A549 (cell line): ENCODE data around the gene TTLL11. TPM values are rescaled to one million over a fixed set of nuclear protein-coding genes. Genes with fewer than 3 reads are reported as not detected.

ENCODE experiments used
- ATAC-seq, 2 experiments: fragments of 200-7000 bp in 1 of 2; fragments of >200 bp in 1 of 2; cut with Nextera tagmentation in 1 of 2; cut with Tn5 transposase in 1 of 2; 3 replicates each; pipeline versions ENCODE4 v1.8.0 to v1.9.1; 2018 to 2020; ENCODE audit warnings: mild to moderate bottlenecking in 1 of 2, moderate library complexity in 1 of 2
- CTCF ChIA-PET: fragments of 300-600 bp; sonication (Branson Sonifier 250); formaldehyde crosslinking; extraction: SDS; loops from one replicate; lab custom pipeline; 2021; ENCODE audit warnings: antibody characterized with exemption, inconsistent platforms; lab: Yijun Ruan, JAX
- POLR2A ChIA-PET: fragments of 350-600 bp; formaldehyde crosslinking; extraction: SDS; loops from one replicate; lab custom pipeline; 2021; ENCODE audit warnings: antibody characterized with exemption, inconsistent platforms; lab: Yijun Ruan, JAX
- DNase-seq, 2 experiments: peaks; one replicate each; pipeline versions ENCODE4 v3.0.0 to v3.0.0-alpha.2; 2011 to 2016; ENCODE audit warnings: low read depth in 1 of 2, low spot score in 1 of 2
- FAIRE-seq: peaks from 2 replicates; lab custom pipeline; 2011; peaks lifted over from hg19 to GRCh38; lab: Jason Lieb, UNC
- H3K27ac ChIP-seq, 2 experiments: fragments of >200 bp; sonication (Bioruptor Twin); formaldehyde crosslinking; 3 replicates each; pipeline ENCODE4 v1.5.1; 2016 to 2017
- H3K4me1 ChIP-seq: fragments of >200 bp; sonication (Bioruptor Twin); formaldehyde crosslinking; 3 replicates; pipeline ENCODE4 v1.6.1; 2016
- H3K4me2 ChIP-seq: fragments of >200 bp; sonication (Bioruptor Twin); formaldehyde crosslinking; 3 replicates; pipeline ENCODE4 v1.6.1; 2016
- H3K4me3 ChIP-seq: fragments of >200 bp; sonication (Bioruptor Twin); formaldehyde crosslinking; 3 replicates; pipeline ENCODE4 v1.5.1; 2016
- H3K9me3 ChIP-seq: fragments of >200 bp; sonication (Bioruptor Twin); formaldehyde crosslinking; 3 replicates; pipeline ENCODE4 v1.6.1; 2016
- BHLHE40 ChIP-seq: IDR thresholded peaks from 2 replicates; pipeline ENCODE4 v1.6.1; 2012; ENCODE audit warnings: low read depth, low read length, inconsistent platforms
- CEBPB ChIP-seq, 2 experiments: fragments of >200 bp in 1 of 2; sonication (Bioruptor Twin) in 1 of 2; formaldehyde crosslinking in 1 of 2; IDR thresholded peaks; 2 replicates each; pipeline ENCODE4 v1.6.1; 2012 to 2016
- CTCF ChIP-seq: fragments of >200 bp; sonication (Bioruptor Twin); formaldehyde crosslinking; IDR thresholded peaks from 3 replicates; pipeline ENCODE4 v1.5.1; 2016
- EHF ChIP-seq: fragments of 250-450 bp; sonication (Bioruptor Pico); IDR thresholded peaks from 2 replicates; pipeline ENCODE4 v1.5.0; 2020; ENCODE audit warnings: mild to moderate bottlenecking
- FOSL2 ChIP-seq, 2 experiments: fragments of 450-650 bp in 1 of 2; fragments of >200 bp in 1 of 2; sonication (Bioruptor Twin) in 1 of 2; formaldehyde crosslinking; IDR thresholded peaks; 2 replicates each; pipeline versions ENCODE4 v1.5.0 to v1.6.1; 2016 to 2020; ENCODE audit warnings: mild to moderate bottlenecking in 1 of 2, moderate library complexity in 1 of 2
- HDAC2 ChIP-seq: fragments of 200-600 bp; sonication (generic); IDR thresholded peaks from 2 replicates; pipeline ENCODE4 v1.6.1; 2016
- HES2 ChIP-seq: fragments of >200 bp; sonication (Bioruptor Twin); formaldehyde crosslinking; IDR thresholded peaks from 2 replicates; pipeline ENCODE4 v1.6.1; 2016
- KDM1A ChIP-seq: fragments of 200-600 bp; sonication (generic); IDR thresholded peaks from 2 replicates; pipeline ENCODE4 v1.6.1; 2016; ENCODE audit warnings: low read depth, mild to moderate bottlenecking
- MAX ChIP-seq: IDR thresholded peaks from 2 replicates; pipeline ENCODE4 v1.6.1; 2012
- PBX3 ChIP-seq: IDR thresholded peaks from 2 replicates; pipeline ENCODE4 v1.6.1; 2012
- PHF8 ChIP-seq: fragments of 200-600 bp; sonication (generic); IDR thresholded peaks from 2 replicates; pipeline ENCODE4 v1.6.1; 2016; ENCODE audit warnings: low read depth, mild to moderate bottlenecking, antibody characterized with exemption, moderate library complexity, borderline replicate concordance
- POLR2AphosphoS2 ChIP-seq: conservative IDR thresholded peaks from 2 replicates; pipeline ENCODE4 v1.6.1; 2012; ENCODE audit warnings: low read length, improper control_type of control experiment, inconsistent platforms
- RARB ChIP-seq: fragments of 250-450 bp; sonication (Bioruptor Pico); IDR thresholded peaks from 2 replicates; pipeline ENCODE4 v1.8.0; 2021; ENCODE audit warnings: mild to moderate bottlenecking, moderate library complexity
- REST ChIP-seq: fragments of 200-600 bp; sonication (generic); IDR thresholded peaks from 2 replicates; pipeline ENCODE4 v1.6.1; 2016; ENCODE audit warnings: antibody characterized with exemption, mild to moderate bottlenecking, moderate library complexity
- RFX5 ChIP-seq: fragments of 450-650 bp; IDR thresholded peaks from 2 replicates; pipeline ENCODE4 v1.7.1; 2014; ENCODE audit warnings: antibody characterized with exemption, mild to moderate bottlenecking, moderate library complexity
- SMC3 ChIP-seq: fragments of >200 bp; sonication (Bioruptor Twin); formaldehyde crosslinking; IDR thresholded peaks from 3 replicates; pipeline ENCODE4 v1.6.1; 2018; ENCODE audit warnings: inconsistent platforms
- ZNF302 ChIP-seq: fragments of 250-450 bp; sonication (Bioruptor Pico); IDR thresholded peaks from 2 replicates; pipeline ENCODE4 v1.9.0; 2021; ENCODE audit warnings: inconsistent platforms, mild to moderate bottlenecking, moderate library complexity
- ZSCAN20 ChIP-seq: fragments of 250-450 bp; sonication (Bioruptor Pico); IDR thresholded peaks from 2 replicates; pipeline ENCODE4 v1.8.0; 2022; ENCODE audit warnings: mild to moderate bottlenecking, moderate library complexity
- WGBS: methylation state at CpG from one replicate; pipeline ENCODE4 v1.1.6; 2017; ENCODE audit errors: missing lambda C conversion rate; 5-methylcytosine and 5-hydroxymethylcytosine counted together
- polyA plus RNA-seq, 4 experiments: library from polyadenylated mRNA; depleted of rRNA in 3 of 4; stranded (reverse); fragments of >200 nt; fragmentation: RNase III in 1 of 4; extraction: RNeasy Plus Mini Kit Qiagen cat#74134 plus additional on column Dnase treatment in 1 of 4; gene quantifications; 2 replicates in 3 of 4; 3 replicates in 1 of 4; pipeline ENCODE4 v1.2.3, GENCODE V29; 2011 to 2017

The TTLL11 gene
- polyA plus RNA-seq, 2 of the 4 experiments (the other 2 are of a cell fraction) = 1.8 to 2.6 TPM

GRCh38 chr9:122031776-122032175, 61.3 kb downstream of the TTLL11 start:
- DNase-seq = peak in 1 of 2 experiments; percentile 16
- FAIRE-seq = no peak
- ATAC-seq = peak; percentile 45 to 74; a peak in 5 of 6 replicates
- 0 out of 2 replicates have a peak, but pooled peaks have one; percentile 34 for TF ChIP-seq FOSL2 (IDR thresholded peaks at IDR 0.05)
- peak; percentile 68 for TF ChIP-seq FOSL2 (CRISPR knock-in tag; IDR thresholded peaks at IDR 0.05)
- no peak for TF ChIP-seq EHF (CRISPR knock-in tag)
- POLR2A ChIA-PET = no interaction called here
- peak overlapping the region; percentile 54 to 79 for H3K27ac ChIP-seq
- H3K4me2 ChIP-seq = peak overlapping the region; percentile 67
- peak overlapping the region; percentile 10; the same call in 1 of the 3 replicates for H3K4me3 ChIP-seq
- WGBS = 26% methylated on average over 7 of the region's 7 CpGs
- H3K9me3 ChIP-seq = no peaks in the 10 kb centered on the region
- peaks cover 32% of the 10 kb centered on the region for H3K4me1 ChIP-seq
- CTCF ChIA-PET = interaction anchor here (0.5 kb wide), 1 partner anchor 508 kb away, joined by 3 read pairs; no protein-coding TSS in a partner anchor

- 60% methylated on average over 10 of the region's 10 CpGs for WGBS
- TF ChIP-seq ZSCAN20 (CRISPR knock-in tag) (no peak), HDAC2 (no peak), REST (no peak), POLR2AphosphoS2 (no peak), PHF8 (no peak), ZNF302 (CRISPR knock-in tag) (no peak), RARB (CRISPR knock-in tag) (no peak), HES2 (no peak), BHLHE40 (no peak), SMC3 (no peak), MAX (no peak)
- H3K4me1 ChIP-seq = peaks cover 32% of the 10 kb centered on the region
- ChIA-PET CTCF (interaction anchor here (0.5 kb wide), 1 partner anchor 507 kb away, joined by 3 read pairs; no protein-coding TSS in a partner anchor), POLR2A (no interaction called here)
- no peak overlapping the region for H3K4me3 ChIP-seq
- FAIRE-seq (no peak), ATAC-seq (peak; percentile 41 to 48; a peak in 4 of 6 replicates), DNase-seq (no peak)
- peak overlapping the region; percentile 67 for H3K4me2 ChIP-seq
- peak overlapping the region; percentile 54 to 79 for H3K27ac ChIP-seq
- H3K9me3 ChIP-seq = no peaks in the 10 kb centered on the region
Measured at GRCh38 chr9:122031157-122031556, 62.0 kb downstream of the TTLL11 start.

GRCh38 chr9:122030357-122030756, 62.8 kb downstream of the TTLL11 start:
- ChIA-PET POLR2A (interaction anchor here (0.6 kb wide), 1 partner anchor 10 kb away, joined by 3 read pairs; no protein-coding TSS in a partner anchor), CTCF (interaction anchor here (1.2 to 2.2 kb wide), 2 partner anchors 68 to 343 kb away, joined by 5 read pairs; no protein-coding TSS in a partner anchor)
- DNase-seq (no peak), FAIRE-seq (no peak), ATAC-seq (no peak)
- Histone ChIP-seq H3K4me1 (peaks cover 32% of the 10 kb centered on the region), H3K4me2 (peak overlapping the region; percentile 35), H3K9me3 (no peaks in the 10 kb centered on the region), H3K27ac (peak overlapping the region in 1 of 2 experiments; percentile 79; a peak in 2 of 6 replicates), H3K4me3 (no peak overlapping the region)
- TF ChIP-seq SMC3 (no peak), KDM1A (peak; percentile 55; the same call in 1 of the 2 replicates)
- WGBS = 91% methylated on average over 4 of the region's 4 CpGs

GRCh38 chr9:122029898-122030297, 63.2 kb downstream of the TTLL11 start:
- H3K4me1 ChIP-seq = peaks cover 32% of the 10 kb centered on the region
- no peaks in the 10 kb centered on the region for H3K9me3 ChIP-seq
- POLR2A ChIA-PET = interaction anchor here (0.6 kb wide), 1 partner anchor 10 kb away, joined by 3 read pairs; no protein-coding TSS in a partner anchor
- TF ChIP-seq CTCF (no peak), PBX3 (no peak), RFX5 (peak; percentile 91), FOSL2 (IDR thresholded peaks at IDR 0.05) (no peak), FOSL2 (CRISPR knock-in tag; IDR thresholded peaks at IDR 0.05) (peak; percentile 63), CEBPB (IDR thresholded peaks at IDR 0.05) (peak; percentile 21 to 71; a peak in 2 of 4 replicates)
- TF ChIP-seq, all 56 proteins: peak for 3
- Histone ChIP-seq H3K27ac (peak overlapping the region; percentile 36 to 62; a peak in 3 of 6 replicates), H3K4me2 (peak overlapping the region; percentile 35), H3K4me3 (no peak overlapping the region)
- CTCF ChIA-PET = interaction anchor here (0.6 to 2.2 kb wide), 4 partner anchors 19 to 343 kb away, joined by 3 to 5 read pairs (median 4); no protein-coding TSS in a partner anchor
- WGBS = 42% methylated on average over 3 of the region's 3 CpGs
- DNase-seq (peak; percentile 36 to 73), FAIRE-seq (peak; percentile 54), ATAC-seq (peak; percentile 76 to 92)
